Measurements from ENCODE around the gene ALPI.

ALPI gene

GRCh38 chr2:232478571-232479340, 22.8 kb downstream of the ALPI start:
- no peak overlapping the region for H3K4me3 ChIP-seq (replicated peaks; ENCODE audit: low read depth, low read length)
- no peak for TF ChIP-seq CTCF (IDR thresholded peaks at IDR 0.05; ENCODE audit: low read length, missing control alignments)
- DNase-seq (ENCODE audit: low read depth): no peak

DNA sequence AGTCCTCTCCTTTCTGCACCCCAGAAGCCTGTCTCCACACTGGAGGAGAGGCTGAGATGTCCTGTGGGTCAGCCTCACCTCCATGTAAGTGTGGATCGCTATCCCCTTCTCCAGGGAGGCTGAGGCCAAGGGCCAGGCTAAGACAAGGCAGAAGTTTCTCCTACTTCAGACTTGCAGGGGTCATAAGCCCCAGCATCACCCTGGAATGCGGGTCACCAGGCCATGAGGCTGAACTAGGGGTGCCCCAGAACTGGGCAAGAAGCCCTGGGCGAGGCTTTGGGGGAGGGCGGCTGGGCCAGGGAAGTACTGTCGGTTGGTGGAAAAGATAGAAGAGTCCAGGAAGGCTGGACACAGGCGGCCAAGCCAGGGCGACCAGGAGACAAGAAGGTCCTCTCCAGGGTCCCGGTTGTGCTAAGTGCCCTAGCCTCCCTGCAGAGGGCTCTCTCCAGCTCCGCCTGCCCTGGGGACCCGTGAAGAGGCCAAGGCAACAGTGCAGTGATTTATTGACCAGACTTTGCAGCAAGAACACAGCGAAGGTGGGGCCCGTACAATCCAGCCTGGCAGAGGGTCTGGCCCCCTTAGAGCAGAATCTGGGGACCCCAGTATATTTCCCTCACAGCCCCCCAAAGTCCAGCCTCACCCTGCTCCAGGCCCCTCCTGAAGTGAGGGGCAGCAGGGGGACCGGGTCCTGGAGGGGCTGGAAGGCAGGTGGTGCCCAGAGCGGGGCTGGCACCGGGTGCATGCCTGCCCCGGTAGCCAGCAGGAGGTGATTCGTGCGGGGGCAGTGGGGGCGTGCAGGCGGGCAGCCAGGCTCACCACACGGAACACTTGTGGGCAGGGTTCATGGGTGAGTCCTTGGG, 23.6 kb downstream of the ALPI start:
- DNase-seq (ENCODE audit: low read depth): no peak
- TF ChIP-seq CTCF (IDR thresholded peaks at IDR 0.05; ENCODE audit: low read length, missing control alignments): no peak
- H3K4me3 ChIP-seq (replicated peaks; ENCODE audit: low read depth, low read length): no peak overlapping the region

DNA sequence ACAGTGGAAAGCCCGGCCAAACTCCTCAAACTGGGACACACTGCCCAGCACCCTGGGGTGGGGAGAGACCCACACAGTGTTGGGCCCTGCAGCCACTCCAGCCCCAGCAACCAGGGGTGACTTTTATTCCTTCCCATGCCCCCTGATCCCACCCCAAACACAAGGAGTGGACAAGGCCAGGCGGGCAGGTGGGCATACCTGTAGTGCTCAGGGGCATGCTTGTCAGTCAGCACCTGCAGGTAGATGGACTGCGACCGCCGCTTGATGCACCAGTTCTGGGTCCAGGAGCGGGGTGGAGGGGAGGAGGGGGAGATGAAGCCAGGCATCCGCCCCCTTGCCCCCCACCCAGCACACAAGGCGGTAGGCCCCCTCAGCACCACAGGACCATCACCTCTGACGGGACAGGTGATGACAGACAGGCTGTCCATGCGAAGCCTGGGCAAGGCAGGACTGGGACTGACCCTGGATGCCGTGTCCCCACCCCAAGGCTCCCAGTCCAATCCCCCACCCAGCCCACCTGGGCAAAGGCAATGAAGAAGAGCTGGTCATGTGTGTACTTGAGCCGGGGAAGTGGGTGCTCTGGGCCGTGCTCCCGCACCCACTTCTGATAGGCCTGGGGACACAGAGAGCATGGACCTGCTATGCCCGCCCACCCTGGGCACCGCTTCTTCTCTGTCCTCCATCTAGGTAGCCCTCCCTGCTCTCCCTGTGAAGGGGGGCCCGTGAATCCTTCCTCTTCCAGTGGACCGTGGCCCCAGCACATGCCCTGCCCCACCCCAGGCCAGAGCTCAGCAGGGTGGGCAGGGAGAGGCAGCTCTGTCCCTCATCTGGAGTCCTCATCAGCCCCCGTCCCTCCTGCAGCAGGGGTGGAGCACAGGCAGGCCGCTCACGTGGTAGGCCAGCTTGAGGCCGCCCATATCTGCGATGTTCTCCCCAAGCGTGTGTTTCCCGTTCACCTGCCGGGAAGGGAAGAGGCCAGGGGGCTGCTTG, 24.5 kb downstream of the ALPI start:
- no peak for TF ChIP-seq CTCF (IDR thresholded peaks at IDR 0.05; ENCODE audit: low read length, missing control alignments)
- no peak overlapping the region for H3K4me3 ChIP-seq (replicated peaks; ENCODE audit: low read depth, low read length)
- DNase-seq (ENCODE audit: low read depth): no peak

DNA sequence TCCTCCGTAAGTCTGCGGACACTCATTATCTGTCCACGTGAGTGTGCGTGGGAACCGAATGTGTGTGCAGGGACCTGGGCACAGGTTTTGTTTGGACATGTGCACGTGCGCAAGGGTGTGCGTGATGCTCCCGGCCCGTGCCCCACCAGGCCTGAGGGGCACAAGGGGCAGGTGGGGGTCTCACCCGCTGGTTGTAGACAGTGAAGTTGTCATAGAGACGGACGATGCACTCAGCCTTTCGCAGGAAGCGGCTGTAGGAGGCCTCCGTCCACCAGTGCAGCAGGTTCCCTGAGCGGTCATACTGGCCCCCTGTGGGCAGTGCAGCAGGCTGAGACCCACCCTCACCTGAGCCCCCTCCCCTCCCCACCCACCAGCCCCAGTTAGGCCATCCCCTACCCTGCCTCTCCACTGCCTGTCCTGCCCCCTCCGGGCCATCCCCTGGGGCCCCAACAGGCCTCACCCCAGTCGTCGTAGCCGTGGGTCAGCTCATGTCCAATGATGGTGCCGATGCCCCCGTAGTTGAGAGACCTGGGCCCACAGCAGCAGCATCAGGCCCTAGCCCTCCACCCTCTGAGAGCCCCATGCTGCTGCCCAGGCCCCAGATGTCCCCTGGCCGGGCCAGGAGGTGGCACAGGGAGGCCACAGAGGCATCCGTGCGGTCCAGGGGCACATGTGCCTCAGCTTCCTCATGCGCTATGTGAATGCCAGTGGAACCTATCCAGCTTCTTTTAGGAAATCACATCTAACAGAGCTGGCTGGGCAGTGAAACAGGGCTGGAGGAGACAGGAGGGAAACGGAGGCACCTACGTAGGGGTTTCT, 25.6 kb downstream of the ALPI start:
- no peak overlapping the region for H3K4me3 ChIP-seq (replicated peaks; ENCODE audit: low read depth, low read length)
- no peak for DNase-seq (ENCODE audit: low read depth)
- no peak for TF ChIP-seq CTCF (IDR thresholded peaks at IDR 0.05; ENCODE audit: low read length, missing control alignments)

GRCh38 chr2:232482301-232483238, 26.6 kb downstream of the ALPI start:
- H3K4me3 ChIP-seq (replicated peaks; ENCODE audit: low read depth, low read length): no peak overlapping the region
- TF ChIP-seq CTCF (IDR thresholded peaks at IDR 0.05; ENCODE audit: low read length, missing control alignments): no peak
- no peak for DNase-seq (ENCODE audit: low read depth)

Data from fibroblast of pulmonary artery (primary cell).